GM12878 (cell line): Measurements from ENCODE around the gene XRN2. TPM values are rescaled to one million over a fixed set of nuclear protein-coding genes. Genes with fewer than 3 reads are reported as not detected.

Experiments used
- ATAC-seq: fragments of 200-7000 bp; cut with Tn5 transposase; 3 replicates; pipeline ENCODE4 v1.9.1; 2020; ENCODE audit warnings: mild to moderate bottlenecking, moderate library complexity
- BruUV-seq: library from RNA; stranded (reverse); fragments of 400-500 nt; replicated peaks from 2 replicates; lab custom pipeline; 2021; lab: Mats Ljungman, UMichigan
- CTCF ChIA-PET: fragments of 300-600 bp; sonication (Branson Sonifier 250); formaldehyde crosslinking; extraction: SDS; loops from one replicate; lab custom pipeline; 2021; ENCODE audit warnings: inconsistent platforms; lab: Yijun Ruan, JAX
- POLR2A ChIA-PET: fragments of 350-600 bp; formaldehyde crosslinking; extraction: SDS; loops from one replicate; lab custom pipeline; 2021; ENCODE audit warnings: inconsistent platforms; lab: Charles Lee
- RAD21 ChIA-PET: fragments of 300-600 bp; sonication (Branson Sonifier 250); formaldehyde crosslinking; loops from one replicate; lab custom pipeline; 2023; ENCODE audit warnings: antibody characterized with exemption; ENCODE audit not compliant: unreplicated experiment; lab: Charles Lee
- SMC1A ChIA-PET: fragments of 300-600 bp; sonication (Branson Sonifier 250); formaldehyde crosslinking; loops from one replicate; lab custom pipeline; 2023; ENCODE audit not compliant: unreplicated experiment, uncharacterized antibody; lab: Charles Lee
- DNase-seq: peaks from one replicate; pipeline ENCODE4 v3.0.0-alpha.2; 2011; ENCODE audit warnings: low read depth, low spot score
- FAIRE-seq: peaks from 3 replicates; lab custom pipeline; 2011; peaks lifted over from hg19 to GRCh38; lab: Jason Lieb, UNC
- H2AFZ ChIP-seq: 2 replicates; pipeline ENCODE4 v1.6.0; 2011; ENCODE audit warnings: low read depth, low read length, control low read depth; ENCODE audit not compliant: control insufficient read depth
- H3K27ac ChIP-seq: 2 replicates; pipeline ENCODE4 v1.5.1; 2011; ENCODE audit warnings: control low read depth; ENCODE audit not compliant: control insufficient read depth, insufficient read depth
- H3K27me3 ChIP-seq, 2 experiments: replicated peaks in 1 of 2; 2 replicates each; pipeline versions ENCODE4 v1.6.0 to v1.6.1; 2011; ENCODE audit warnings: low read length in 1 of 2; ENCODE audit not compliant: control insufficient read depth in 2 of 2, insufficient read depth in 2 of 2
- H3K36me3 ChIP-seq, 2 experiments: 2 replicates each; pipeline ENCODE4 v1.5.1; 2011; ENCODE audit warnings: low read length in 1 of 2; ENCODE audit not compliant: control insufficient read depth in 2 of 2, insufficient read depth in 2 of 2
- H3K4me1 ChIP-seq: 2 replicates; pipeline ENCODE4 v1.6.1; 2011; ENCODE audit warnings: mild to moderate bottlenecking, low read length, moderate library complexity, mixed read lengths; ENCODE audit not compliant: control insufficient read depth, insufficient read depth
- H3K4me2 ChIP-seq: 2 replicates; pipeline ENCODE4 v1.6.0; 2011; ENCODE audit warnings: control low read depth; ENCODE audit not compliant: control insufficient read depth, insufficient read depth
- H3K4me3 ChIP-seq: fragments of 200-600 bp; sonication (generic); 2 replicates; pipeline ENCODE4 v1.5.1; 2016
- H3K79me2 ChIP-seq: 2 replicates; pipeline ENCODE4 v1.6.0; 2011; ENCODE audit warnings: low read length; ENCODE audit not compliant: control insufficient read depth, insufficient read depth
- H3K9ac ChIP-seq: 2 replicates; pipeline ENCODE4 v1.8.0; 2011; ENCODE audit warnings: low read length, control low read depth, mixed read lengths; ENCODE audit not compliant: control insufficient read depth, insufficient read depth
- H3K9me3 ChIP-seq: replicated peaks from 3 replicates; pipeline ENCODE4 v1.5.1; 2011; ENCODE audit warnings: mild to moderate bottlenecking, low read length; ENCODE audit not compliant: control insufficient read depth, insufficient read depth
- H4K20me1 ChIP-seq: 2 replicates; pipeline ENCODE4 v1.6.0; 2011; ENCODE audit not compliant: control insufficient read depth, insufficient read depth
- BCL11A ChIP-seq: IDR thresholded peaks from 2 replicates; pipeline ENCODE4 v1.6.1; 2011; ENCODE audit warnings: low read depth, low read length
- BCL3 ChIP-seq: IDR thresholded peaks from 2 replicates; pipeline ENCODE4 v1.6.1; 2011; ENCODE audit warnings: borderline replicate concordance, low read depth, mild to moderate bottlenecking, moderate library complexity, low read length; ENCODE audit not compliant: insufficient read depth, poor library complexity, severe bottlenecking
- BCLAF1 ChIP-seq: fragments of 450-650 bp; IDR thresholded peaks from 2 replicates; pipeline ENCODE4 v1.6.1; 2017; ENCODE audit warnings: antibody characterized with exemption, mild to moderate bottlenecking, moderate library complexity
- IRF3 ChIP-seq: fragments of 450-650 bp; IDR thresholded peaks from 2 replicates; pipeline ENCODE4 v1.6.1; 2014; ENCODE audit warnings: mild to moderate bottlenecking
- JUND ChIP-seq: IDR thresholded peaks from 2 replicates; pipeline ENCODE4 v1.6.1; 2012; ENCODE audit warnings: low read depth, mild to moderate bottlenecking, low read length, improper control_type of control experiment, moderate library complexity
- SMARCA5 ChIP-seq: fragments of 450-650 bp; IDR thresholded peaks from 2 replicates; pipeline ENCODE4 v1.6.1; 2017; ENCODE audit warnings: mild to moderate bottlenecking
- SREBF1 ChIP-seq: IDR thresholded peaks from 2 replicates; pipeline ENCODE4 v1.6.1; 2012; ENCODE audit warnings: mild to moderate bottlenecking, low read length
- SUZ12 ChIP-seq: fragments of 200-600 bp; sonication (generic); IDR thresholded peaks from one replicate; pipeline ENCODE4 v1.6.1; 2018; ENCODE audit warnings: antibody characterized with exemption, mild to moderate bottlenecking; ENCODE audit not compliant: unreplicated experiment
- WGBS: methylation state at CpG from one replicate; pipeline ENCODE4 v1.1.6; 2016; ENCODE audit warnings: low lambda C conversion rate; ENCODE audit not compliant: insufficient replicate concordance, insufficient coverage; ENCODE audit errors: missing lambda C conversion rate; 5-methylcytosine and 5-hydroxymethylcytosine counted together
- in situ Hi-C: fragments of 300-500 bp; cut with MboI; formaldehyde crosslinking; loops from 9 replicates; pipeline ENCODE4 v1.14.3; 2018; ENCODE audit warnings: mixed read lengths
- intact Hi-C: fragments of 100-400 bp; cut with micrococcal nuclease; formaldehyde crosslinking; loops from one replicate; pipeline ENCODE4 v1.14.2; 2022; ENCODE audit not compliant: unreplicated experiment
- polyA plus RNA-seq, 11 experiments: library from polyadenylated mRNA; depleted of rRNA in 4 of 11; unstranded in 6 of 11; stranded (reverse) in 5 of 11; fragments of >200 nt; fragmentation: Nextera tagmentation in 4 of 11; fragmentation: Illumina TruSeq in 1 of 11; extraction: Ambion mirVana in 4 of 11; extraction: Trizol in 1 of 11; gene quantifications; 1 replicate in 1 of 11; 2 replicates in 10 of 11; pipeline versions ENCODE4 v1.2.1 to v1.2.3, GENCODE V29; 2011 to 2016; ENCODE audit warnings: inconsistent platforms in 2 of 11, missing spikeins in 2 of 11, low read depth in 1 of 11
- total RNA-seq, 4 experiments: library from RNA; depleted of rRNA in 3 of 4; stranded (reverse); fragments of >200 nt in 3 of 4; fragmentation: Illumina TruSeq in 1 of 4; extraction: Trizol in 1 of 4; gene quantifications; 2 replicates each; pipeline versions ENCODE4 v1.2.1 to v1.2.3, GENCODE V29; 2013 to 2021

Gene XRN2
- total and polyA plus RNA-seq, 10 of the 15 experiments (the other 5 are each of a cell fraction or from before 2014, with no cell fraction given) = 59.7 to 97.8 (median 75.6) TPM

- TF ChIP-seq BCLAF1 = no peak
- no peak for TF ChIP-seq SMARCA5
- TF ChIP-seq JUND = no peak
- TF ChIP-seq SREBF1 = no peak
Observed at GRCh38 chr20:21309678-21310467, 6.7 kb downstream of the XRN2 start (continued).

- Histone ChIP-seq H3K27ac (no peak overlapping the region), H3K36me3 (peaks cover 0 to 5% of the 10 kb centered on the region in 2 experiments; a peak in 1 of 4 replicates), H2AFZ (no peak overlapping the region), H3K4me2 (no peak overlapping the region), H3K4me3 (no peak overlapping the region), H3K9me3 (peaks cover 2% of the 10 kb centered on the region; the same call in 1 of the 3 replicates), H3K4me1 (peaks cover 15% of the 10 kb centered on the region), H4K20me1 (no peaks in the 10 kb centered on the region), H3K79me2 (peaks cover 90% of the 10 kb centered on the region), H3K9ac (no peak overlapping the region), H3K27me3 (no peaks in the 10 kb centered on the region)
- CTCF ChIA-PET = interaction anchor here (1.2 to 1.5 kb wide), 2 partner anchors 8 to 76 kb away, joined by 3 to 5 read pairs; no protein-coding TSS in a partner anchor
- TF ChIP-seq BCL3 (no peak), BCL11A (no peak), IRF3 (no peak), SUZ12 (no peak)
- SMC1A ChIA-PET = interaction anchor here (1.2 to 1.3 kb wide), 2 partner anchors 29 to 31 kb away, joined by 3 read pairs; no protein-coding TSS in a partner anchor
- WGBS = 91% methylated on average over 10 of the region's 10 CpGs
- DNase-seq (no peak), ATAC-seq (no peak), FAIRE-seq (no peak)
- RAD21 ChIA-PET = no interaction called here
- intact Hi-C loops (no loop called here), in situ Hi-C loops (no loop called here)
- POLR2A ChIA-PET = interaction anchor here (0.9 kb wide), 1 partner anchor 18 kb away, joined by 4 read pairs; no protein-coding TSS in a partner anchor
- no TSS peak for BruUV-seq
Observed at GRCh38 chr20:21312813-21313474, 9.8 kb downstream of the XRN2 start.
